H1 (cell line): ENCODE data around the gene JAG2. TPM values are rescaled to one million over a fixed set of nuclear protein-coding genes. Genes with fewer than 3 reads are reported as not detected.

Experiments used
- CTCF ChIA-PET: fragments of 300-600 bp; sonication (Branson Sonifier 250); formaldehyde crosslinking; loops from one replicate; lab custom pipeline; 2021; ENCODE audit not compliant: partially characterized antibody; lab: Charles Lee
- POLR2A ChIA-PET: fragments of 300-600 bp; sonication (Branson Sonifier 250); formaldehyde crosslinking; loops from one replicate; lab custom pipeline; 2021; ENCODE audit warnings: inconsistent platforms; ENCODE audit not compliant: partially characterized antibody; lab: Charles Lee
- DNase-seq, 2 experiments: peaks; one replicate each; pipeline versions ENCODE4 v3.0.0 to v3.0.0-alpha.2; 2010 to 2022; ENCODE audit warnings: low spot score in 2 of 2, low read depth in 1 of 2, mixed read lengths in 1 of 2
- FAIRE-seq: peaks from 2 replicates; lab custom pipeline; 2011; peaks lifted over from hg19 to GRCh38; lab: Jason Lieb, UNC
- H2AFZ ChIP-seq: 2 replicates; pipeline ENCODE4 v1.8.1; 2012; ENCODE audit warnings: low read length, inconsistent platforms
- H2AK5ac ChIP-seq: 2 replicates; pipeline ENCODE4 v1.6.1; 2013; ENCODE audit warnings: low read depth, low read length
- H2BK120ac ChIP-seq: replicated peaks from 2 replicates; pipeline ENCODE3; 2013; ENCODE audit warnings: low read depth, low read length, inconsistent platforms
- H2BK12ac ChIP-seq: 2 replicates; pipeline ENCODE4 v1.6.1; 2013; ENCODE audit warnings: low read depth, low read length
- H2BK15ac ChIP-seq: 2 replicates; pipeline ENCODE4 v1.6.1; 2013; ENCODE audit warnings: low read length
- H2BK20ac ChIP-seq: 2 replicates; pipeline ENCODE4 v1.6.1; 2013; ENCODE audit warnings: low read length
- H2BK5ac ChIP-seq: 2 replicates; pipeline ENCODE4 v1.6.1; 2013; ENCODE audit warnings: low read depth, low read length
- H3K14ac ChIP-seq: 2 replicates; pipeline ENCODE4 v1.6.1; 2013; ENCODE audit warnings: inconsistent platforms; ENCODE audit not compliant: insufficient read length
- H3K18ac ChIP-seq: 2 replicates; pipeline ENCODE4 v1.6.1; 2013; ENCODE audit warnings: low read length; ENCODE audit errors: extremely low read depth
- H3K23ac ChIP-seq: 2 replicates; pipeline ENCODE4 v1.6.1; 2013; ENCODE audit warnings: inconsistent platforms; ENCODE audit not compliant: insufficient read length
- H3K23me2 ChIP-seq: 2 replicates; pipeline ENCODE4 v1.6.1; 2013; ENCODE audit warnings: low read depth, low read length
- H3K27ac ChIP-seq: 2 replicates; pipeline ENCODE4 v1.6.1; 2011; ENCODE audit warnings: low read depth, low read length, inconsistent platforms
- H3K27me3 ChIP-seq, 4 experiments: replicated peaks in 1 of 4; 1 replicate in 1 of 4; 2 replicates in 3 of 4; pipeline versions ENCODE4 v1.6.1 to v1.8.1; 2011 to 2013; ENCODE audit warnings: low read length in 3 of 4, mild to moderate bottlenecking in 3 of 4, inconsistent platforms in 2 of 4, mixed read lengths in 2 of 4, moderate library complexity in 1 of 4; ENCODE audit not compliant: control insufficient read depth in 3 of 4, insufficient read depth in 3 of 4; ENCODE audit errors: extremely low read depth in 1 of 4
- H3K36me3 ChIP-seq, 4 experiments: 2 replicates each; pipeline versions ENCODE4 v1.6.1 to v1.8.1; 2011 to 2013; ENCODE audit warnings: mild to moderate bottlenecking in 4 of 4, low read length in 3 of 4, moderate library complexity in 2 of 4, control low read depth in 1 of 4, inconsistent platforms in 1 of 4; ENCODE audit not compliant: insufficient read depth in 4 of 4, control insufficient read depth in 2 of 4
- H3K4ac ChIP-seq: replicated peaks from 2 replicates; pipeline ENCODE3; 2013; ENCODE audit warnings: low read length, low read depth, mixed read lengths, inconsistent platforms; ENCODE audit not compliant: insufficient read length
- H3K4me1 ChIP-seq, 4 experiments: replicated peaks in 1 of 4; 1 replicate in 1 of 4; 2 replicates in 3 of 4; pipeline versions ENCODE4 v1.6.1 to v1.8.1; 2011 to 2013; ENCODE audit warnings: low read length in 3 of 4, inconsistent platforms in 2 of 4, mixed read lengths in 1 of 4; ENCODE audit not compliant: insufficient read depth in 4 of 4, control insufficient read depth in 3 of 4
- H3K4me2 ChIP-seq, 2 experiments: 2 replicates each; pipeline versions ENCODE4 v1.6.1 to v1.8.1; 2011 to 2013; ENCODE audit warnings: low read depth in 2 of 2, low read length in 2 of 2, control low read depth in 1 of 2, inconsistent platforms in 1 of 2, mild to moderate bottlenecking in 1 of 2; ENCODE audit not compliant: insufficient read depth in 1 of 2
- H3K4me3 ChIP-seq, 4 experiments: fragments of 200-600, 300-600 bp in 1 of 4; sonication (generic), shearing (Covaris generic), sonication (Bioruptor Twin) in 1 of 4; 2 replicates each; pipeline versions ENCODE4 v1.5.1 to v1.8.1; 2011 to 2016; ENCODE audit warnings: low read length in 4 of 4, low read depth in 3 of 4, control low read depth in 2 of 4, inconsistent platforms in 2 of 4, mild to moderate bottlenecking in 2 of 4, mixed read lengths in 1 of 4, moderate library complexity in 1 of 4; ENCODE audit not compliant: insufficient read depth in 2 of 4; ENCODE audit errors: extremely low read depth in 1 of 4
- H3K56ac ChIP-seq: replicated peaks from 2 replicates; pipeline ENCODE3; 2013; ENCODE audit warnings: low read depth, mild to moderate bottlenecking, mixed read lengths, low read length, inconsistent platforms; ENCODE audit not compliant: insufficient read length
- H3K79me1 ChIP-seq: 2 replicates; pipeline ENCODE4 v1.6.1; 2013; ENCODE audit warnings: low read depth, low read length, control low read depth
- H3K79me2 ChIP-seq, 2 experiments: 2 replicates each; pipeline versions ENCODE4 v1.6.1 to v1.8.1; 2012 to 2013; ENCODE audit warnings: low read length in 2 of 2, mild to moderate bottlenecking in 2 of 2, inconsistent platforms in 1 of 2; ENCODE audit not compliant: insufficient read depth in 2 of 2, control insufficient read depth in 1 of 2
- H3K9ac ChIP-seq, 4 experiments: replicated peaks in 1 of 4; 1 replicate in 1 of 4; 2 replicates in 3 of 4; pipeline versions ENCODE4 v1.6.1 to v1.8.1; 2011 to 2013; ENCODE audit warnings: low read depth in 3 of 4, low read length in 3 of 4, control low read depth in 2 of 4, mild to moderate bottlenecking in 2 of 4, moderate library complexity in 2 of 4, inconsistent platforms in 1 of 4; ENCODE audit errors: extremely low read depth in 1 of 4
- H3K9me3 ChIP-seq, 2 experiments: 2 replicates each; pipeline versions ENCODE4 v1.6.1 to v1.8.1; 2012 to 2013; ENCODE audit warnings: mild to moderate bottlenecking in 2 of 2, moderate library complexity in 2 of 2, control low read depth in 1 of 2, inconsistent platforms in 1 of 2, low read depth in 1 of 2, low read length in 1 of 2, mixed read lengths in 1 of 2; ENCODE audit not compliant: insufficient read depth in 2 of 2
- H4K20me1 ChIP-seq, 2 experiments: replicated peaks in 1 of 2; 2 replicates each; pipeline versions ENCODE3 to v1.8.1; 2011 to 2013; ENCODE audit warnings: inconsistent platforms in 2 of 2, low read length in 2 of 2, mild to moderate bottlenecking in 1 of 2; ENCODE audit not compliant: insufficient read depth in 2 of 2, control insufficient read depth in 1 of 2
- H4K5ac ChIP-seq: 2 replicates; pipeline ENCODE4 v1.6.1; 2013; ENCODE audit warnings: low read length, low read depth, mixed read lengths, inconsistent platforms; ENCODE audit not compliant: insufficient read length
- H4K8ac ChIP-seq: 2 replicates; pipeline ENCODE4 v1.8.0; 2013; ENCODE audit warnings: mild to moderate bottlenecking, moderate library complexity, low read length, inconsistent platforms; ENCODE audit not compliant: insufficient read depth; ENCODE audit errors: extremely low read depth
- H4K91ac ChIP-seq: replicated peaks from 2 replicates; pipeline ENCODE3; 2013; ENCODE audit warnings: low read length, mixed read lengths, inconsistent platforms; ENCODE audit not compliant: insufficient read length
- PHF8 ChIP-seq: fragments of 200-600 bp; sonication (generic); conservative IDR thresholded peaks from 2 replicates; pipeline ENCODE4 v1.7.1; 2012; ENCODE audit warnings: low read depth, mild to moderate bottlenecking, inconsistent platforms, low read length, moderate library complexity
- RNF2 ChIP-seq: fragments of 200-900, 300-1000 bp; sonication (generic); IDR thresholded peaks from 2 replicates; pipeline ENCODE4 v1.7.1; 2016; ENCODE audit warnings: borderline replicate concordance, low read depth, mild to moderate bottlenecking, antibody characterized with exemption, low read length; ENCODE audit not compliant: poor library complexity, severe bottlenecking; ENCODE audit errors: missing control alignments
- WGBS, 2 experiments: shearing (Covaris generic) in 1 of 2; methylation state at CpG; one replicate each; pipeline versions ENCODE4 v1.1.6 to v1.1.7; 2013 to 2015; ENCODE audit warnings: low lambda C conversion rate in 2 of 2, mixed read lengths in 2 of 2, inconsistent platforms in 1 of 2, low coverage in 1 of 2, missing lambda C conversion rate in 1 of 2; ENCODE audit not compliant: insufficient replicate concordance in 2 of 2, insufficient coverage in 1 of 2, insufficient read length in 1 of 2; ENCODE audit errors: extremely low coverage in 1 of 2, missing lambda C conversion rate in 1 of 2; 5-methylcytosine and 5-hydroxymethylcytosine counted together
- polyA plus RNA-seq, 7 experiments: library from polyadenylated mRNA; depleted of rRNA in 3 of 7; stranded (reverse) in 5 of 7; unstranded in 2 of 7; fragments of >200 nt in 5 of 7; fragments of 200-250 nt in 2 of 7; gene quantifications; 1 replicate in 5 of 7; 2 replicates in 1 of 7; 4 replicates in 1 of 7; pipeline versions ENCODE4 v1.2.1 to v1.2.3, GENCODE V29; 2011 to 2013; ENCODE audit warnings: missing spikeins in 2 of 7, mixed read lengths in 2 of 7
- total RNA-seq: library from RNA; stranded (reverse); fragmentation: NEBNext Ultra II Directional; extraction: Animal tissue kit (Norgen Biotek cat#: 25700); gene quantifications from 2 replicates; pipeline ENCODE4 v1.2.1, GENCODE V29; 2021

The JAG2 gene
- total and polyA plus RNA-seq, 2 of the 8 experiments (the other 6 are each of a cell fraction or from before 2014, with no cell fraction given): 2.8 to 6.2 TPM

- TF ChIP-seq RNF2: no peak
- no peak for TF ChIP-seq PHF8
- H4K5ac ChIP-seq: no peak overlapping the region
- peaks cover 3 to 6% of the 10 kb centered on the region in 2 experiments for H4K20me1 ChIP-seq
- peaks cover 0 to 20% (median 10%) of the 10 kb centered on the region in 4 experiments; a peak in 5 of 7 replicates for H3K4me1 ChIP-seq
- CTCF ChIA-PET: interaction anchor here (0.5 to 6.2 kb wide), 27 partner anchors 11 to 256 kb away, joined by 3 to 36 read pairs (median 5); partner anchors contain the start of gene BTBD6
- H2BK120ac ChIP-seq: no peak overlapping the region
- H4K8ac ChIP-seq: no peak overlapping the region
- no peak for DNase-seq
- no peaks in the 10 kb centered on the region for H3K9me3 ChIP-seq
- no peaks in the 10 kb centered on the region for H3K79me2 ChIP-seq
- H4K91ac ChIP-seq: no peak overlapping the region
- H3K56ac ChIP-seq: no peak overlapping the region
- H2BK15ac ChIP-seq: no peak overlapping the region
- H2BK20ac ChIP-seq: no peak overlapping the region
- no peak overlapping the region for H2BK12ac ChIP-seq
- no peak overlapping the region for H3K14ac ChIP-seq
- H2BK5ac ChIP-seq: no peak overlapping the region
- WGBS, 2 experiments: 95% methylated on average over 16 of the region's 16 CpGs; no CpG with 5 or more reads in 1 of the 2 experiments
- H3K4me2 ChIP-seq: no peak overlapping the region
- no peak overlapping the region for H3K18ac ChIP-seq
- H2AK5ac ChIP-seq: no peak overlapping the region
- H3K79me1 ChIP-seq: no peaks in the 10 kb centered on the region
- no peak overlapping the region for H3K27ac ChIP-seq
- H3K9ac ChIP-seq: no peak overlapping the region
- no peak overlapping the region for H3K23ac ChIP-seq
- H3K27me3 ChIP-seq: peaks cover 0 to 21% (median 15%) of the 10 kb centered on the region in 4 experiments; a peak in 5 of 7 replicates
- H3K4ac ChIP-seq: no peak overlapping the region
- POLR2A ChIA-PET: no interaction called here
- no peak overlapping the region for H3K4me3 ChIP-seq
- no peak for FAIRE-seq
- H2AFZ ChIP-seq: no peak overlapping the region
- no peaks in the 10 kb centered on the region for H3K36me3 ChIP-seq
- H3K23me2 ChIP-seq: peaks cover 4% of the 10 kb centered on the region; the same call in 1 of the 2 replicates
Measured at GRCh38 chr14:105200641-105201040, 32.1 kb upstream of the JAG2 start.
